B cell (primary cell): Measurements from ENCODE around the gene SIGLEC10. TPM values are rescaled to one million over a fixed set of nuclear protein-coding genes. Genes with fewer than 3 reads are reported as not detected.

Experiments used
- ATAC-seq: fragments of 200-7000 bp; cut with Tn5 transposase; one replicate; pipeline ENCODE4 v1.10.0; 2021; ENCODE audit warnings: low read depth, mild to moderate bottlenecking, moderate number of reproducible peaks, moderate library complexity
- CTCF ChIA-PET: fragments of 350-600 bp; sonication (Branson Sonifier 250); formaldehyde crosslinking; loops from one replicate; lab custom pipeline; 2021; ENCODE audit warnings: antibody characterized with exemption, inconsistent platforms; lab: Charles Lee
- POLR2A ChIA-PET: fragments of 350-600 bp; sonication (Branson Sonifier 250); formaldehyde crosslinking; loops from one replicate; lab custom pipeline; 2021; ENCODE audit warnings: antibody characterized with exemption; lab: Charles Lee
- DNase-seq: peaks from one replicate; pipeline ENCODE4 v3.0.0; 2013
- H2AFZ ChIP-seq: 2 replicates; pipeline ENCODE4 v1.6.1; 2012; ENCODE audit warnings: mild to moderate bottlenecking, low read depth, low read length; ENCODE audit not compliant: insufficient read depth, poor library complexity, severe bottlenecking
- H3K27ac ChIP-seq, 2 donors: 1 replicate in 1 of 2; 2 replicates in 1 of 2; pipeline ENCODE4 v1.5.1; 2012 to 2013; ENCODE audit warnings: low read length in 2 of 2, mild to moderate bottlenecking in 2 of 2, moderate library complexity in 1 of 2
- H3K27me3 ChIP-seq, 4 experiments: fragments of 200-600 bp in 1 of 4; sonication (generic) in 1 of 4; replicated peaks in 1 of 4; 1 replicate in 2 of 4; 2 replicates in 2 of 4; pipeline versions ENCODE4 v1.6.1 to v1.7.0; 2013 to 2016; ENCODE audit warnings: low read length in 3 of 4, mild to moderate bottlenecking in 2 of 4, mixed read lengths in 1 of 4, moderate library complexity in 1 of 4; ENCODE audit not compliant: insufficient read depth in 4 of 4, control insufficient read depth in 3 of 4; ENCODE audit errors: control extremely low read depth in 1 of 4
- H3K36me3 ChIP-seq, 2 experiments: replicated peaks in 1 of 2; 1 replicate in 1 of 2; 2 replicates in 1 of 2; pipeline versions ENCODE4 v1.6.1 to v1.7.1; 2013; ENCODE audit warnings: low read length in 1 of 2; ENCODE audit not compliant: insufficient read depth in 2 of 2, control insufficient read depth in 1 of 2; ENCODE audit errors: control extremely low read depth in 1 of 2, extremely low read depth in 1 of 2
- H3K4me1 ChIP-seq, 2 donors: fragments of 200-600 bp in 1 of 2; sonication (generic) in 1 of 2; 1 replicate in 1 of 2; 2 replicates in 1 of 2; pipeline versions ENCODE4 v1.5.1 to v1.6.1; 2013 to 2017; ENCODE audit warnings: low read length in 2 of 2; ENCODE audit not compliant: control insufficient read depth in 2 of 2, insufficient read depth in 2 of 2
- H3K4me2 ChIP-seq: replicated peaks from 2 replicates; pipeline ENCODE3; 2012; ENCODE audit warnings: mild to moderate bottlenecking, low read depth, low read length; ENCODE audit not compliant: poor library complexity, severe bottlenecking
- H3K4me3 ChIP-seq, 5 experiments: fragments of 200-600 bp in 1 of 5; sonication (generic) in 1 of 5; 1 replicate in 3 of 5; 2 replicates in 2 of 5; pipeline versions ENCODE4 v1.5.1 to v1.7.0; 2011 to 2016; ENCODE audit warnings: low read length in 4 of 5, mild to moderate bottlenecking in 4 of 5, low read depth in 2 of 5, control low read depth in 1 of 5, moderate library complexity in 1 of 5; ENCODE audit not compliant: insufficient read depth in 1 of 5; ENCODE audit errors: control extremely low read depth in 1 of 5, extremely low read depth in 1 of 5
- H3K79me2 ChIP-seq: fragments of 200-600 bp; sonication (generic); one replicate; pipeline ENCODE4 v1.6.0; 2016; ENCODE audit warnings: low read length; ENCODE audit not compliant: control insufficient read depth, insufficient read depth
- H3K9ac ChIP-seq: fragments of 200-600 bp; sonication (generic); 2 replicates; pipeline ENCODE4 v1.6.1; 2017; ENCODE audit warnings: mild to moderate bottlenecking, low read length, moderate library complexity
- H3K9me3 ChIP-seq, 3 donors: one replicate each; pipeline versions ENCODE4 v1.6.1 to v1.7.1; 2013; ENCODE audit warnings: low read length in 2 of 3; ENCODE audit not compliant: control insufficient read depth in 2 of 3, insufficient read depth in 1 of 3; ENCODE audit errors: control extremely low read depth in 1 of 3
- H4K20me1 ChIP-seq: 2 replicates; pipeline ENCODE4 v1.6.0; 2012; ENCODE audit warnings: mild to moderate bottlenecking, low read length; ENCODE audit not compliant: insufficient read depth, control insufficient read depth, poor library complexity, severe bottlenecking
- H3K27ac Mint-ChIP-seq: one replicate; pipeline ENCODE4 v1.8.0; 2021; ENCODE audit warnings: mixed read lengths
- H3K27me3 Mint-ChIP-seq: one replicate; pipeline ENCODE4 v1.8.0; 2021; ENCODE audit warnings: mixed read lengths
- H3K4me1 Mint-ChIP-seq: one replicate; pipeline ENCODE4 v1.8.0; 2021; ENCODE audit warnings: mixed read lengths
- H3K4me3 Mint-ChIP-seq: one replicate; pipeline ENCODE4 v1.8.0; 2021; ENCODE audit warnings: mixed read lengths
- H3K9me3 Mint-ChIP-seq: one replicate; pipeline ENCODE4 v1.8.0; 2022; ENCODE audit warnings: mixed read lengths; ENCODE audit not compliant: insufficient read depth
- CTCF ChIP-seq: fragments of 200-600 bp; IDR thresholded peaks from one replicate; pipeline ENCODE4 v1.8.0; 2022; ENCODE audit warnings: antibody characterized with exemption, mild to moderate bottlenecking
- EZH2 ChIP-seq: IDR thresholded peaks from 2 replicates; pipeline ENCODE4 v1.6.1; 2012; ENCODE audit warnings: borderline replicate concordance, low read depth, mild to moderate bottlenecking, moderate library complexity, low read length; ENCODE audit not compliant: insufficient read depth, poor library complexity, severe bottlenecking
- WGBS: methylation state at CpG from one replicate; pipeline ENCODE4 v1.1.5; 2013; ENCODE audit warnings: missing lambda C conversion rate; ENCODE audit not compliant: insufficient coverage; 5-methylcytosine and 5-hydroxymethylcytosine counted together
- intact Hi-C: fragments of 100-400 bp; cut with micrococcal nuclease; formaldehyde crosslinking; loops from one replicate; pipeline ENCODE4 v1.10.0; 2022
- polyA plus RNA-seq: library from polyadenylated mRNA; depleted of rRNA; stranded (reverse); fragments of >200 nt; gene quantifications from 2 replicates; pipeline ENCODE4 v1.2.3, GENCODE V29; 2012
- total RNA-seq, 2 donors: library from RNA; stranded (reverse); fragments of 120-200 nt in 1 of 2; gene quantifications; 1 replicate in 1 of 2; 2 replicates in 1 of 2; pipeline versions ENCODE4 v1.2.3 to v1.2.4, GENCODE V29; 2013 to 2022

The SIGLEC10 gene
- total and polyA plus RNA-seq, 2 donors (not counting 1 experiment from before 2014, with no cell fraction given) = 49.1 to 87.6 TPM

DNA sequence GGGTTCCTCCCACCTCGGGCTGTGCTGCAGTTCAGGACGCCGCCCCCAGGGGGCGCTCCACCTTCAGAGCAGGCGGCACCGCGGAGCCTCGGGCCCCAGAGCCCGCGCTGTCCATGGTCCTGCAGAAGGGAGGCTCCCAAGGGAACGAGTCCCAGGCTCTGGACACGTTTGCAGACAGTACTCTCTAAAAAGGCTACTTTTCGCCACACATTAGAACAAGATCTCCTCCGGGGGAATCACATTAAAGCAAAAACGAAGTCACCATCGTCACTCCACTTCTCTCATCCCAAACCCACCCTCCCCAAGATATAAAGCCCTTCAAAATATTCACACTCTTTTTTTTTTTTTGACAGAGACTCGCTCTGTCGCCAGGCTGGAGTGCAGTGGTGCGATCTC is 4.6 kb upstream of the SIGLEC10 start:
- no peaks in the 10 kb centered on the region for H3K79me2 ChIP-seq
- Mint-ChIP-seq H3K9me3 (no peaks in the 10 kb centered on the region), H3K4me3 (peak overlapping the region; percentile 39), H3K27ac (no peak overlapping the region), H3K4me1 (peaks cover 29% of the 10 kb centered on the region), H3K27me3 (peaks cover 10% of the 10 kb centered on the region)
- H3K27ac ChIP-seq = no peak overlapping the region
- TF ChIP-seq CTCF (peak; percentile 99), EZH2 (no peak)
- ATAC-seq (peak; percentile 39), DNase-seq (peak; percentile 87)
- no peak overlapping the region for H3K9ac ChIP-seq
- POLR2A ChIA-PET = interaction anchor here (0.6 to 0.7 kb wide), 2 partner anchors 19 to 62 kb away, joined by 3 to 7 read pairs; no protein-coding TSS in a partner anchor
- H3K9me3 ChIP-seq = peaks cover 0 to 6% (median 0%) of the 10 kb centered on the region in 3 donors
- 1% methylated on average over 16 of the region's 19 CpGs for WGBS
- H4K20me1 ChIP-seq = no peaks in the 10 kb centered on the region
- H3K4me3 ChIP-seq = no peak overlapping the region
- no peaks in the 10 kb centered on the region for H3K36me3 ChIP-seq
- CTCF ChIA-PET = interaction anchor here (0.5 to 6.6 kb wide), 20 partner anchors 8 to 239 kb away, joined by 3 to 112 read pairs (median 6); partner anchors contain the start of gene VSIG10L
- H3K4me1 ChIP-seq = peaks cover 19 to 33% of the 10 kb centered on the region in 2 donors
- peak overlapping the region; percentile 56 for H3K4me2 ChIP-seq
- H3K27me3 ChIP-seq = peaks cover 0 to 15% (median 3%) of the 10 kb centered on the region in 4 experiments
- H2AFZ ChIP-seq = no peak overlapping the region
- intact Hi-C loops = loop anchor here (1.0 to 10.0 kb wide), 2 partner anchors 17 to 93 kb away; no protein-coding TSS in a partner anchor
